ENCODE results near the gene ACTL8.

ACTL8 gene

DNA sequence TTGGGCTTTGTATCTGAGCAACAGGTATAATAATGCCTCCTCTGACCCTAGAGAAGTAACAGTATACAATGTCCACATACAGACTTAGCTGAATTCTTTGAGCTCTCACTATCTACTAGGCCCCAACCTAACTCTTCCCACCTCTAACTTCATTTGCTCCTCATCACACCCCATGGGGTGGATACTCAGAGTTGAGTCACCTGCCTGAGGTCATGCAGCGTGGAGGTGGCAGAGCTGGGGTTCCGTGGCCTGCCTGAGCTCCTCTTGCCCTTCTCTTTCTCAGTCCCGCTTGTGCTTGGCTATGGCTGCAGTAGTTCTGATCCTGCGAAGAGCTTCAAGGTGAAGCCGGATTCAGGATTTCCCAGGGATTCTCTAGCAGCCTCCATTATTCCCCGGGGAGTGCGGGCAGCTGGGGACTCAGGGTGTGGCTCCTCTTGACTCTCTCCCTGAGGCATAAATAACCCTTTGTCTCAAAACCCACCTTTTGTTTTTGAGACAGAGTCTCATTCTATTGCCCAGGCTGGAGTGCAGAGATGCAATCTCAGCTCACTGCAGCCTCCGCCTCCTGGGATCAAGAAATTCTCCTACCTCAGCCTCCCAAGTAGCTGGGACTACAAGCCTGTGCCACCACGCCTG lies 29.9 kb upstream of the ACTL8 start:
- TF ChIP-seq, protein P1, sequence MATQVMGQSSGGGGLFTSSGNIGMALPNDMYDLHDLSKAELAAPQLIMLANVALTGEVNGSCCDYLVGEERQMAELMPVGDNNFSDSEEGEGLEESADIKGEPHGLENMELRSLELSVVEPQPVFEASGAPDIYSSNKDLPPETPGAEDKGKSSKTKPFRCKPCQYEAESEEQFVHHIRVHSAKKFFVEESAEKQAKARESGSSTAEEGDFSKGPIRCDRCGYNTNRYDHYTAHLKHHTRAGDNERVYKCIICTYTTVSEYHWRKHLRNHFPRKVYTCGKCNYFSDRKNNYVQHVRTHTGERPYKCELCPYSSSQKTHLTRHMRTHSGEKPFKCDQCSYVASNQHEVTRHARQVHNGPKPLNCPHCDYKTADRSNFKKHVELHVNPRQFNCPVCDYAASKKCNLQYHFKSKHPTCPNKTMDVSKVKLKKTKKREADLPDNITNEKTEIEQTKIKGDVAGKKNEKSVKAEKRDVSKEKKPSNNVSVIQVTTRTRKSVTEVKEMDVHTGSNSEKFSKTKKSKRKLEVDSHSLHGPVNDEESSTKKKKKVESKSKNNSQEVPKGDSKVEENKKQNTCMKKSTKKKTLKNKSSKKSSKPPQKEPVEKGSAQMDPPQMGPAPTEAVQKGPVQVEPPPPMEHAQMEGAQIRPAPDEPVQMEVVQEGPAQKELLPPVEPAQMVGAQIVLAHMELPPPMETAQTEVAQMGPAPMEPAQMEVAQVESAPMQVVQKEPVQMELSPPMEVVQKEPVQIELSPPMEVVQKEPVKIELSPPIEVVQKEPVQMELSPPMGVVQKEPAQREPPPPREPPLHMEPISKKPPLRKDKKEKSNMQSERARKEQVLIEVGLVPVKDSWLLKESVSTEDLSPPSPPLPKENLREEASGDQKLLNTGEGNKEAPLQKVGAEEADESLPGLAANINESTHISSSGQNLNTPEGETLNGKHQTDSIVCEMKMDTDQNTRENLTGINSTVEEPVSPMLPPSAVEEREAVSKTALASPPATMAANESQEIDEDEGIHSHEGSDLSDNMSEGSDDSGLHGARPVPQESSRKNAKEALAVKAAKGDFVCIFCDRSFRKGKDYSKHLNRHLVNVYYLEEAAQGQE (IDR thresholded peaks at IDR 0.05; ENCODE audit: insufficient read depth in 1 of 2, low read depth in 2 of 2, low read length in 2 of 2) = no peak
- no peak for TF ChIP-seq SIN3A (IDR thresholded peaks at IDR 0.05; ENCODE audit: borderline replicate concordance, insufficient read depth, low read length)
- no peak for TF ChIP-seq POLR2AphosphoS5 (IDR thresholded peaks at IDR 0.05; ENCODE audit: low read depth, low read length)
- no peak for TF ChIP-seq FOXP2 (optimal IDR thresholded peaks at IDR 0.05; ENCODE audit: borderline replicate concordance, extremely low read depth, extremely low read length, insufficient read depth)
- no peak for TF ChIP-seq TAF1 (IDR thresholded peaks at IDR 0.05; ENCODE audit: borderline replicate concordance, insufficient read depth, low read length)

DNA sequence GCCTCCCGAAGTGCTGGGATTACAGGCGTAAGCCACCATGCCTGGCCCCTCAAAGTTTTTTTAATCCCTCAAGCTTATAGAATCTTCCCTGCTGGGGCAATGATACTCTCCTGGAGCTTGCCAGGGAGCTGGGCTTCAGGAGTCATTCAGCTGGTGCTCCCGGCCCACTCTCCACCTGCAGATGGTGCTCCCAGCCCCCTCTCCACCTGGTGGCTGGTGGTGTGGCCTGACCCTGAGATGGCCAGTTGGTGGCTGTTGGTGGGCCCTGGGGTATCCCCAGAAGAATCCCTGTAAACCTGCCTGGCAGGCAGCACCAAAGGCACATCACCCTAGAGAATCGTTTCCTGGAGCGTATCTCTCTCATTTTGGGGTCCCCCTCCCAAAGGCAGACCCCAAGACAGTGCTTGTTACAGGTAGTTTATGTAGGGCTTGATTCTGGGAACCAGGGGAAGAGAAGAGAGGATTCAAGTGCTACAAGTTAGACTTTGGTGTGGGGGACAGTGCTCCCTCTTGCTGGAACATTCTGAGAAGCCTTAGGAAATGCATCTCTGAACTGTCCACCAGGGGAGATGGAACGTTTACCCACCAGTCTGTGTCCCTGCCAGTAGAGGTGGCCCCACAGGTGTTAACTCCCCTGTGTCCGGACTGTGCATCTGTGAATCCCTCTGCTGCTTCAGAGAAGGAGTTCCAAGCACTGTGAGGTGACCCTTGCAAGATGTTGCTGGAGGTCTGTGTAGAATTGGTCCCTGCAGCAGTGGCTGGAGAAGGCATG lies 29.1 kb upstream of the ACTL8 start:
- no peak for TF ChIP-seq TAF1 (IDR thresholded peaks at IDR 0.05; ENCODE audit: borderline replicate concordance, insufficient read depth, low read length)
- TF ChIP-seq POLR2AphosphoS5 (IDR thresholded peaks at IDR 0.05; ENCODE audit: low read depth, low read length) = no peak
- TF ChIP-seq FOXP2 (optimal IDR thresholded peaks at IDR 0.05; ENCODE audit: borderline replicate concordance, extremely low read depth, extremely low read length, insufficient read depth) = no peak
- TF ChIP-seq, protein P1 (IDR thresholded peaks at IDR 0.05; ENCODE audit: insufficient read depth in 1 of 2, low read depth in 2 of 2, low read length in 2 of 2) = no peak
- TF ChIP-seq SIN3A (IDR thresholded peaks at IDR 0.05; ENCODE audit: borderline replicate concordance, insufficient read depth, low read length) = no peak

DNA sequence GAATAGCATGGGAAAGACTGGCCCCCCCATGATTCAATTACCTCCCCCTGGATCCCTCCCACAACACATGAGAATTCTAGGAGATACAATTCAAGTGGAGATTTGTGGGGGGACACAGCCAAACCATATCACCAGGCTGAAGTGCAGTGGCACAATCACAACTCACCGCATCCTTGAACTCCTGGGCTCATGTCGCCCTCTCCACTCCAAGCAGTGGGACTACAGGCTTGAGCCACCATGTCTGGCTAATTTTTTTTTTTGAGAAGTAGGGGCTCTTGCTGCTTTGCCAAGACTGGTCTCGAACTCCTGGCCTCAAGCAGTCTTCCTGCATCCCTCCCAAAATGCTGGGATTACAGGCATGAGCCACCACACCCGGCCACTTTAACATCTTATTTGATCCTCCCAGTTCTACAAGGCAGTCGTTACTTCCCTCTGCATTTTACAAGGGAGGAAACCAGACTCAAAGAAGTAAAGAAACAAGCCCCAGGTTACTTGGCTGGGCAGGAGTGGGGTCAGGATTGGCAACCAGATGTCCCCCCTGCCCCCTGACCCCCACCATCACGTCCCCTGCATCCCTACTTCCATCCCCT lies 26.9 kb upstream of the ACTL8 start:
- TF ChIP-seq POLR2AphosphoS5 (IDR thresholded peaks at IDR 0.05; ENCODE audit: low read depth, low read length) = no peak
- TF ChIP-seq, protein P1 (IDR thresholded peaks at IDR 0.05; ENCODE audit: insufficient read depth in 1 of 2, low read depth in 2 of 2, low read length in 2 of 2) = no peak
- no peak for TF ChIP-seq TAF1 (IDR thresholded peaks at IDR 0.05; ENCODE audit: borderline replicate concordance, insufficient read depth, low read length)
- no peak for TF ChIP-seq FOXP2 (optimal IDR thresholded peaks at IDR 0.05; ENCODE audit: borderline replicate concordance, extremely low read depth, extremely low read length, insufficient read depth)
- no peak for TF ChIP-seq SIN3A (IDR thresholded peaks at IDR 0.05; ENCODE audit: borderline replicate concordance, insufficient read depth, low read length)

DNA sequence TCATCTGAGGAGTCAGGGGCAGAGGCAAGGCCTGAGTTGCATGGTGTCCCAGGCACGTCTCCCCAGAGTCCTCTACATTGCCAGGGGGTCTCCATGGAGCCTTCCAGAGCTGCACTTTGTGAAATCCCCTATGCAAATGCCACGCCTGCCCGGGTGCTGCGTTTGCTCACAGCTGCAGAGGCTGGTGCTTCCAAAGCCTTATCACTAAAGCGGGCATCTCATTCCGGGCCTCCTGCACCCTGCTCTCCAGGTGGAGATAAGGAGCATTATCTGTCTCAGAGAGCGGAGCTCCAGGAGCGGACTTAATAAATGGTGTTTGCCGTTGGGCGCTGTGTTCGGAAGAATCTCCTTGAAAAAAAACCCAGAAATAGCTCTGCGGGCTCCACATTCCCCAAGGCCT lies 25.9 kb upstream of the ACTL8 start:
- TF ChIP-seq TAF1 (IDR thresholded peaks at IDR 0.05; ENCODE audit: borderline replicate concordance, insufficient read depth, low read length) (no peak), FOXP2 (optimal IDR thresholded peaks at IDR 0.05; ENCODE audit: borderline replicate concordance, extremely low read depth, extremely low read length, insufficient read depth) (no peak), POLR2AphosphoS5 (IDR thresholded peaks at IDR 0.05; ENCODE audit: low read depth, low read length) (no peak), SIN3A (IDR thresholded peaks at IDR 0.05; ENCODE audit: borderline replicate concordance, insufficient read depth, low read length) (no peak)
- TF ChIP-seq, protein P1 (IDR thresholded peaks at IDR 0.05; ENCODE audit: insufficient read depth in 1 of 2, low read depth in 2 of 2, low read length in 2 of 2) = no peak

Data from PFSK-1 (cell line).